Measurements from ENCODE around the gene DDX6.

DNA sequence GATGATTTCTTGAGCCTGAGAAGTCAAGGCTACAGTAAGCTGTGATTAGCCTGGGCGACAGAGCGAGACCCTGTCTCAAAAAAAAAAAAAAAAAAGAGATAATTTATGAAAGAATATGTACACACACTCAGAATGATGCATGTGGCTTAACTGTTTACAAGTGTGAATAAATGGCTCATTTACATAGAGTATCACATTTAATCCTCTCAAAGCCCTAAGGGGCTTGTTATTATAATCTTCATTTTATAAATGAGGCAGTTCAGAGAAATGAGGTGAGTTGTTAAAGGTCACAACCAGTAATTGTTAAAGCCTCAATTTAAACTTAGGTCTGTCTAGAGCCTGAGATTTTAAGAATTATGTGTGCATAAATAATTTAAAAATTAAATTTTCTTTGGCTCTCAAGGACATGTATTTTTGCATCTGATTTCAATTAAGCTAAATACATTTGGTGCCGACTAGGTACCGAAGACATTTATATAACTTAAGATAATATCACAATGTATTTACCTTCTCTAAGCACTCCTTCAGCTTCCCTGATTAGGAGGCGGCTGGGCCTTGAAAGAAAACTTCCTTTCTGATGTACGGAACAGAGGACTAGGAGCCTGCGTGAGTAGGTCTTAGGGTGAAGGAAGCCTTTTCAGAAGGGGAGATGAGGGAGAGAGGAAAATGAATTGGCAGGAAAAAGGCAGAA, 28.5 kb upstream of the DDX6 start:
- TF ChIP-seq CTCF (IDR thresholded peaks at IDR 0.05 in 8 of 11, conservative IDR thresholded peaks at IDR 0.05 in 3 of 11) = no peak
- TF ChIP-seq POLR2AphosphoS5 (IDR thresholded peaks at IDR 0.05) = no peak
- no peak for TF ChIP-seq POLR2A (IDR thresholded peaks at IDR 0.05)
